GM19240 (cell line): ENCODE data around the gene SREBF2.

ENCODE experiments used
- DNase-seq: peaks from one replicate; pipeline ENCODE4 v3.0.0; 2011; ENCODE audit warnings: low spot score; ENCODE audit not compliant: insufficient read length

The SREBF2 gene

GRCh38 chr22:41876675-41877074 lies 43.8 kb downstream of the SREBF2 start:
- no peak for DNase-seq

GRCh38 chr22:41880653-41881052 lies 47.7 kb downstream of the SREBF2 start:
- no peak for DNase-seq

DNA sequence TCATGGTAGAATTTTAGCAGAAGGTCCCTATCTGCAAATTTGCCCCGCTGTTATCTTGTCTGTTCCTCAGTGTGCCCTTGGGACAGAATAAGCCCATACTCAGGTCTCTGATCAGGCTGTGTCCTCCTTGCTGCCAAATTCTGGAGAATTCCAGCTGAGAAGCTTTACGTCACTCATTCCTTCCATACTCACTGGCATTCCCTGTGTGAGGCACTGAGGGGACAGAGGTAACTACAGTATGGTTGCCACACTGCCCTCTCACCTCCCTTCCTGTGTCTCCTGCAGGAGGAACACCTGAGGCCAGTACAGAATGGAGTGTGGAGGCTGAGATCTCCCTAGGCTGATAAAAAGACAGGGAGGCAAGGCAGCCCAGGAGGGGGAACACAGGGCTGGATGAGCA lies 50.5 kb downstream of the SREBF2 start:
- no peak for DNase-seq

GRCh38 chr22:41885116-41885515 lies 52.2 kb downstream of the SREBF2 start:
- DNase-seq, result no peak

GRCh38 chr22:41885516-41885915 lies 52.6 kb downstream of the SREBF2 start:
- no peak for DNase-seq

DNA sequence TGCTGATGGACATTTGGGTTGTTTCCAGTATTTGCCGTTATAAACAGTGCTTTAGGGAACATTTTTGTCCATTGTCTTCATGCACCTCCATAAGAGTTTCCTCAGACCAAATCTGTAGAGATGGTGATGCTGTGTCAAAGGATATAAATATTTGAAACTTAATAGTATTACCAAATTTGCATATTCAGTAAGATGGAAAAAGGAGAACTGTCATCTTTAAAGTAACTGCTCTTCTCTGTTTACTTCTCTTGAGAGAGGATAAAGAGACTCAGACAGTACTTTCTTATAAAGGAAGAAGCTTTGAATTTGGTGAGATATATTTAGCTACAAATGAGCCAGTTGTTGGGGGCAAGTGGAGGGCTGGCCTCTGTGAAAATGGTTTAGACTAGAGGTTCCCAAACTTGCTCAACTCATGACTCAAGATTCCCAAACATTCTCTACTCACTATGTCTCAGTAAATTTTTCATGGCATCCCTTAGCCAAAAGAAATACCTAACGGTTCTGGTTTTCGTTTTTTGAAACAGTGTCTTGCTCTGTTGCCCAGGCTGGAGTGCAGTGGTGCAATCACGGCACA lies 55.8 kb downstream of the SREBF2 start:
- no peak for DNase-seq

DNA sequence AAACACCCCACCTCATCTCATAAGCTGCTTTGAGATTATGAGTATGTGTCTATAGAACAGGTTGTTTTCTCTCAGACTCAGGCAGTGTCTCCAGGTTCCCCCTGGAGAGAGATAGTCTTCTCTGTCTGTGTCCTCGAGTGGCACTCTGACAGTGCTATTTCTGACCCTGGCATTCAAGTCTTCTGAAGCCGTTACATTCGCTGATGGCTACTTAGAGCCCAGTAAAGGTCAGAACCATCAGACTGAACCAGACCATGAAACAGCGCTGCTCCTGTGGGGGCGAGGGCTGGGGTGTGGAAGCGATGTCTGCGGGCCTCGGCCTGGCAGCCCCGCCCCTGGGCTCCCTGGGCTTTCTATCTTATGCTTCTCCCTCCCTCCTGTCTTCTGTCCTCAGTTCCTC lies 58.5 kb downstream of the SREBF2 start:
- DNase-seq, result no peak

DNA sequence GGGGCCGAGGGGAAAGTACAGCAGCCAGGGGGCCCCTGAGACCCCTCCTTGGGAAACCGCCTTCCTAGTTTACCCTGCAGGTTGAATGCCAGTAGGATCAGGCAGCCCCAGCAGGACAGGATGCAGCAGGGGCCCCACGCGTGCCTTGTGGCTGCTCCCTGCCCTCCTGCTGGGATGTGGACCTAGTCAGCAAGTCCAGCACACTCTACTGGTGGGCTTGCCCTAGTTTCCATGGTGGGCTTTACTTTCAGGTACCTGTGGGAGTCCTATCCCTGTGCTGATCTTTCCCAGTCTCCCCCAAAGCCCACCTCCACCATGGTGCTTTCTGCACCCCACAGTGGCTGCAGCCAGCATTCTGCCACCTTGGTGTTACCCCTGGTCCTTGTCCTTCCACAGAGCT lies 59.8 kb downstream of the SREBF2 start:
- DNase-seq, result no peak

GRCh38 chr22:41893591-41894375 lies 60.9 kb downstream of the SREBF2 start:
- DNase-seq, result no peak

DNA sequence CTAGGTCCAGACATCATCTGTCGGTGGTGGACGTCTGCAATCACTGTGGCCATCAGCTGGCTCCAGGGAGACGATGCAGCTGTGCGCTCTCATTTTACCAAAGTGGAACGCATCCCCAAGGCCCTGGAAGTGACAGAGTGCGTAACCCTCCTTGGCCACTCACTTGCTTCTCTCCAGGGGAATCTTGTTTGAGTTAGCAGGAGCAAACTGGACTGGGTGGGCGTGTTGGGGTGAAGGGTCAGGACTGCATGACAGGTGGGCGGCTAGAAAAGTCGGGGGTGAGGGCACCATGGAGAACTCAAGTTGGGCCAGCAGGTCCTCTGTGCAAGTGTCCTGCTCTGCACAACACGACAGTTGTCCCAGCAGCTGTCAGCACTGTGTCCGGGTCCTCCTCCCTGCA lies 65.7 kb downstream of the SREBF2 start:
- no peak for DNase-seq

DNA sequence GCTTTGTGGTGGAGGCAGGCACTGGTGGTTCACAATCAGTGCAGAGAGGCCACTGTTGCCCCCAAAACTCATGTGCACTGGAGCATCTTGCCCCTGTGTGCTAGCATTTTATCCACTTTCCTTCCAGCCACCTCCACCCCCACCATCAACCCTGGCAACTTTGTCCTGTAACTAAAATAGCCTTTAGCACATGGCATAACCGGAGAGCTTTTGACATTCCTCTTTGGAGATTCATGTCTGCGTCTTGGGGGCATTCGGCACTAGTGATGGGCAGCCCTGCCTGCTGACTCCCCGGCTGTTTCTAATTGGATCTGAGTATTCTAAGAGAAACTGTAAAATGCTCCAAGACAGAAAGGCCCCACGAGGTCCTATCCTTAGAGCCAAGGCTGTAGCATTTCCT lies 66.2 kb downstream of the SREBF2 start:
- no peak for DNase-seq

DNA sequence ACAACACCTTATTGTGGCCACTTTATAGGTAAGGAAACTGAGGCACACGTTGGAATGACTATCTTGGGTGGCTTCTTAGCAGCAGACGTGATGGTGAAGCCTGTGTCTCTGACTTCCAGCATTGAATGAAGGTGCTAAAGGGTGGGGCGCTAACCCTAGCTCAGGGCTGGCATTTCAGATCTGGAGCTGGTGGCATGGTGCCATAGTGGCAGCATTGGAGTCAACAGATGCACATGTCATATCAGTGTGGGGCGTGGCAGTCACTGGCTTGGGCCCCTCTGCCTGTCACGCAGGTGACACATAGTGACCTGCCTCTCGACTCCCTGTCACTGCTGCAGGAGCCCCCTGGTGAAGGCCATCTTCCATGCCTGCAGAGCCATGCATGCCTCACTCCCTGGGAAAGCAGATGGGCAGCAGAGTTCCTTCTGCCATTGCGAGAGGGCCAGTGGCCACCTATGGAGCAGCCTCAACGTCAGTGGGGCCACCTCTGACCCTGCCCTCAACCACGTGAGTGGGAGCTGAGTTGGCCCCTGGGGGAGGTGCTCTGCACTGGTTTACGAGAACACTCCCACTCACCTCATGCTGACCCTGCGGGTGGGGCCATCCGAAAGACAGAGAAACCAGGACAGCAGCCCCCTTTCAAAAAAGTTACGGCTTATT lies 67.2 kb downstream of the SREBF2 start:
- DNase-seq, result no peak

- no peak for DNase-seq
Observed at GRCh38 chr22:41900652-41901312, 67.9 kb downstream of the SREBF2 start.

DNA sequence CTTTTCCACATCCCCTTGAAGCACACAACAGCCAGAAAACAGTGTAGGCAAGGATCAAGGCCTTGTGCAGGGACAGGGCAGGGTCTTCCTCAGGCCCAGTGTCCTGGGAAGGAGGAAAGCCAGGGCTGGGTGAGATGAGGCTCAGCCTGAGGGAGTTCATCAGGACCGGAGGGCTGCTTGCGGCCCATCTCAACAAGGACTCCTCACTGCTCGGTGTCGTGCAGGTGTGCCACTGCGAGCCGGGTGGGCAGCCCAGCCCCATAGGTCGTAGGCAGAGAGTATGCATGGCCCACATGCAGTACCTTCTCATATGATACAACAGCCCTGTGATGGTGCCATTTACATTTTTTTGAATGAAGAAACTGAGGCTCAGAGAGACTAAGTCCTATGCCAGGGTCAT lies 69.1 kb downstream of the SREBF2 start:
- no peak for DNase-seq

DNA sequence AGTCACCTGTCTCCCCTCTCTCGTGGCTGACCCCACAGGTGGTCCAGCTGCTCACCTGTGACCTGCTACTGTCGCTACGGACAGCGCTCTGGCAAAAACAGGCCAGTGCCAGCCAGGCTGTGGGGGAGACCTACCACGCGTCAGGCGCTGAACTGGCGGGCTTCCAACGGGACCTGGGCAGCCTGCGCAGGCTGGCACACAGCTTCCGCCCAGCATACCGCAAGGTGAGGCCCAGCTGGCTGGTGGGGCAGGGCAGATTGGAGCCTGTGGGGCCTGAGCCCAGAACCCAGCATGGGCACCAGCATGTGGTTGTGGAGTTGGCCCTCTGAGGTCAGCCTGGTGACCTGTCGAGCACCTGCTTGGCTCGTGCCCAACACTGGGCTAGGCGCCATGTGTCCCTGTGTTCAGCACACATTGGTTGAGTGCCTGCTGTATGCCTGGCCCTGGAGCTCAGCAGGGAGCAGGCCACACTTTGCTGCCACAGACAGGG lies 70.1 kb downstream of the SREBF2 start:
- no peak for DNase-seq

GRCh38 chr22:41904450-41905410 lies 71.8 kb downstream of the SREBF2 start:
- no peak for DNase-seq

DNA sequence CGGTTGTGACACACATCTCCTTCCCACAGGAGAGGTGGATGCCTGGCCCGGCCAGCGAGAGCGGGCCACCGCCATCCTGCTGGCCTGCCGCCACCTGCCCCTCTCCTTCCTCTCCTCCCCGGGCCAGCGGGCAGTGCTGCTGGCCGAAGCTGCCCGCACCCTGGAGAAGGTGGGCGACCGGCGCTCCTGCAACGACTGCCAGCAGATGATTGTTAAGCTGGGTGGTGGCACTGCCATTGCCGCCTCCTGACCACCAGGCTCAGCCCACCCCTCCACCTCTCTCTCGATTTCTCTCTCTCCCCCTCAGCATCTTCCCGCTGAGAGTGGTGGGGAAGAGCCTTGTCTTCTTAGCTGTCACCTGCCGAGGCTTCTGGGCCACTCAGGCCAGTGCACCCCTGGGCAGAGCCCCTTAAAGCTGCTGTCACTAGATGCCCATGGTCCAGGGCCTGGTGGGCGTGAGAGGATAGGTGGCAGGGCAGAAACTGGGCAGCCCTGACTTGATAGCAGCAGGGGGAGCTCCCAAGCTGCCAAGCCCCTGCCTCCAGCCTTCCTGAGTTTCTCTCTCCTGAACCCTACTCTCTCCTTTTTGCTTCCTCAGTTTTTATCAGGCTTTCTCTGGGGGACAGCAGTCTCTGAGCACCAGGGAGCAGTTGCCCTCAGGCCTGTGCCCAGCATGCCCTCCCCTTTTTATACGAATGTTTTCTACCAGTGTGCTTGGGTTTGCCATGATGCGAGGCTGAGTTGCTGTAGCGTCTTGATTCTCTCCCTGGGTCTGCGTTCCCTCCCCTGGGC lies 72.7 kb downstream of the SREBF2 start:
- DNase-seq, result no peak

- no peak for DNase-seq
Observed at GRCh38 chr22:41906822-41907221, 73.9 kb downstream of the SREBF2 start.

- DNase-seq, result no peak
Observed at GRCh38 chr22:41907436-41908401, 74.8 kb downstream of the SREBF2 start.
